ELR (cell line): ENCODE measurements around the gene ARHGAP22.

ENCODE experiments used
- DNase-seq: peaks from one replicate; pipeline ENCODE4 v3.0.0-alpha.2; 2015; ENCODE audit warnings: low read depth

The ARHGAP22 gene

DNA sequence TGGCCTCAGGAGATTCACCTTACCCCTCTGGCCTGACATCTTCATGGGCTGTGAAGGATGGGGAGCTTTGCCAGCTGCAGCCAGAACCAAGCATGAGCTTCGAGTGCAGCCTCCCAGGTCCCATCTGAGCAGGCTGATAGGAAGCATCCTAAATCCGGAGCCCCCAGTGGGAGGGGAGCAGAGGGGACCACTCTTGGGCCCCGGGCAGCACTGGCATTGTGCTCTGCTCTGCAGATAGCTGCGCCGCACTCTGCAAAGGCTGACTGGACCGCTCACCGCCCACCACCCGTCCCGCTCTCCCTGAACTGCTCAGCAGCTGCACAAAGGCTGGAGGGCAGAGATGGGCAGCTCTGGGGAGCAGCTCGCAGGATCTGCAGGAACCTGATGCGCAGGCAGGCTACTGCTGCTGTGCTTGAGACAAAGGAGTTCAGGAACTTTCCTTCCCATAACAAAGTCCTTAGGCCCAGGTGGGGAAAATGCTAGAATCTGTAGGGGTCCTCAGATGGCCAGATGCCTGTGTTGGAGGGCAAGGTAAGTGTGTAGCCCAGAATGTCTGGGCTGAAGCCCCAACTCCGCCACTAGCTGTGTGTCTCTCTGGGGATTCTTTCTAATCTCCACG, 51.8 kb downstream of the ARHGAP22 start:
- no peak for DNase-seq

DNA sequence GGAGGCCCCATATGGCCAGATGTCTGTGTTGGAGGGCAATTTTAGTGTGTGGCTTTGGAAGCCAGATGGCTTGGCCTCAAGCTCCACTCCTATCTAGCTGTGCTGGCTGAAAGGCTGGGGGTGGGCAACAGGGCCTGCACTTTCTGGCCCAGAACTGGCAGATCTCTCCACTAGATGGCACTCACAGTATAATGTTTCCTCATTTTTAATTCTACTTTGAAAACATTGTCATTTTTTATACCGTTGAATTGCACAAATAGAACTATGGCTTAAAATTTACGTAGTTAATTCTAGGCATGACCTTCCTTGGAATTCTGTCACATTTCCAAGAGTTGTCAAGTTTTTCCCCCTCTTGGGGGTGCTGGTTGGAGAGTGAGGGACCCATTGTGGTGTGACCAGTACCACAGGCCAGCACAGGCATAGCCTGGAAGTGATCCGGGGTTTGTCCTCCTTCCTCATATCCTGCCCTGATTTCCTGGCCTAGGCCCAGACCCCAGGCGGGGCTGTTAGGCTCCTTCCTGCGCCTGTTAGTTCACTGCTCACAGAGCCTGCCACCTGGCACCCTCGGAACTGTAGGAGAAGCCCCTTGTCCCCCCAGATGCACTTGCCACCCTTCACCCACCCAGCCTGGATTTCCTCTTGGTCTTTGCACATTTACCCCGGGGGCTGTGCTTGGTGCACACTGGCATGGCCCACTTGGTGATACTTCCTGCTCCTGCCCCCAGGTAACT, 52.8 kb downstream of the ARHGAP22 start:
- peak; percentile 65 for DNase-seq

DNA sequence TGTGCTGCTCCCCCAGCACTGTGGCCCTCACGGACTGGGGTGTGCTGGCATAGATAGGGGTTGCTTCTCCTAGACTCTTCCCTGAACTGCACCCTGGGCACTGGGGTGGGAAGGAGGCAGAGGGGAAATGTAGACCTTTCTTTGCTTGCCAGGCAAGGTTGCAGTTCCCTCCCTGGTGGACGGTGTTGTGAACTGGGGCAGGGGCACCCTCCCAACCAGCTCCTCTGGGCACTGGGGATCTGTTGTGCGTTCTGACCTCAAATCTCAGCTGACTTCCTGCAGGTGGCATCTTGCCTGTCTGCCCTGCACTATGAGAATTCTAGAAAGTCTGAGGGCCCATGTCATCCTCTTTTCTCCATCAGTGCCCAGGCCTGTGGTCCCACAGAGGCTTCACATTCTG, 53.9 kb downstream of the ARHGAP22 start:
- DNase-seq = no peak

DNA sequence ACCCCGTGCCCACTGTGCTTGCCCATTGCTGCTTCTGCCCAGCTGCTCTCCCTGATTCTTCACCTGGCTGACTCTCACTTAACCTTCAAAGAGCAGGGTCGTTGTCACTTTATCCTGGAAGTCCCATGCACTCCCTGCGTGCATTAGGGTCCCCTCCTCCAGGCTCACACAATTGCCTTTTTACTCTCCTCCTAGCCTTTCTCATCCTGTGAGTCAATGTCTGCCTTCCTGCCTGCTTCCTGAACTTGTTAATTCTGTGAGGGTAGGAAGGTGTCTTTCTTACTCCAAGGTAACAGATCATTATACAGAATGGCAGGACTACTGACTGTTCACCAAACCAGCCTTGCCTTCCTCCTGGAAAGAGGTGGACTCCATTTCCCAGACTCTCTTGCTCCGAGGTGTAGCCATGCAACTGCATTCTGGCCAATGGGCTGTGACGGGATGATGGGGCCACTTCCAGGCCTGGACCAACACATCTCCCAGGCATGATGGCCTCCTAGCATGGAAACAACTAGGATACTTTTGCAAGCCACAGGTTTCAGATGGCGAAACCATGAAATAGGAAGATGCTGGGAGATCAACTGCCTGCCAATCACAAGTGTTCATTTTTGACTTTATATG, 54.7 kb downstream of the ARHGAP22 start:
- DNase-seq = no peak

DNA sequence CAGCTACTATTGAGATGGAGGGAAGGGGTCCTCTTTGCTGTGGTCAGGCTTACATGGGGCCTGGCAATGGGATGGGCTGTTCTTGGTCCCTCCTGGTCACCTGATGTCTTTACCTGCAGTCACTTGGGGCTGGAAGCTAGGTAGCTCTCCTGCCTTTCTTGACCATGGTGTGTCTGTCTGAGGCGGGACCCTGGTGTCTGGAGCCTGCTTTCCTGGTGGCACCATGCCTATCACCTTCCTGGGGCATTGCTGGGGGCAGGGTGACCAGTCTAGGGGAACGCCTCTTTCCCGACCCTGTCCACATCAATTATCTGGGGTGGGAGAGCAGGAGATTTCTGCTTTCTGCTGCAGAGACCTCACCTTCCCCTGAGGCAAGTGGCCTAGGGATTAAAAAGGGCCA, 55.6 kb downstream of the ARHGAP22 start:
- DNase-seq = no peak

DNA sequence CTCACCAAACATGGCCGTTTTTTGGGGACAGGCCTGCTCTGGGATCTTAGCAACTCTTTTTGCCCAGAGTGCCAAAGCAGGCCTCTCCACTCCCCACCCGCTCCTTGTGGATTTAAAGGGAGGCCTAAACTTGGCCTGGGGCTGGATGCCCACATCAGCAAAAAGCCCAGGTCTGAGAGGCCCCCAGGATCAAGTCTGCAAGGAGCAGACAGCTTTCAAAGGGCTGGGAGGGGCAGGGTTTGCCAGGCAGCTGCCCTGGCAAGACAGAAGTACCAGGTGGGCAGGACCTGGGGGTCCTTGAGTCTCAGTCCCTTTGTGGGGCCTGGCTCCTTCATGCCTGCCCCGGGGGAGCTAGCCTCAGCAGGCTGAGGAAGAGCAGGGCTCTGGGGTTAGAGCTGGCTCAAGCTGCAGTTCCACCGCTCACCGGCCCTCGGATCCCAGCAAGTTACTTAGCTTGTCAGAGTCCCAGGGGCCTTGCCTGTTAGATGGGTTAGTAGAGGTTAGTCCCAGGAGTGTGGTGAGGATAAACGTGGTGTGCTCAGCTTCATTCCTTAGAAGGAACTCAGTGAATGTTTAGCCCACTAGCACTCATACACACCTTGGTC, 56.2 kb downstream of the ARHGAP22 start:
- DNase-seq = no peak

DNA sequence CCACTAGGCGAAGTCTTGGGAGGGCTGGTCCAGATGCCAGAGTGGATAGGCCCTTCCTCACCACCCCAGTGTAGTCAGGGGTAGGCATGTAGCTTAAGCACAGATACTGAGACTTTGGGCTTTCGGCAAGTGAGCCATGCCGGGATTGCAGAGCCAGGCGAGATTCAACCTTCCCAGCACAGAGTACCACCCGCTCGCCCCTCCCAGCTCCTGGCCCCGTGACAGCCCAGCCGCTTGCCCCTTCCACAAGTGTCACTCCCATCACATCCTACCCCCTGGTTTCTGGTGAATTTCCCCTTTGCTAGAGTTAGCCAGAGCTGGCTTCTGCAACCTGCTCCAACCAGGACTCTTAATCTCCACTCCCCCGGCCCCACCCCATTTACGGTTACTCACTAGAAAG, 56.9 kb downstream of the ARHGAP22 start:
- no peak for DNase-seq

DNA sequence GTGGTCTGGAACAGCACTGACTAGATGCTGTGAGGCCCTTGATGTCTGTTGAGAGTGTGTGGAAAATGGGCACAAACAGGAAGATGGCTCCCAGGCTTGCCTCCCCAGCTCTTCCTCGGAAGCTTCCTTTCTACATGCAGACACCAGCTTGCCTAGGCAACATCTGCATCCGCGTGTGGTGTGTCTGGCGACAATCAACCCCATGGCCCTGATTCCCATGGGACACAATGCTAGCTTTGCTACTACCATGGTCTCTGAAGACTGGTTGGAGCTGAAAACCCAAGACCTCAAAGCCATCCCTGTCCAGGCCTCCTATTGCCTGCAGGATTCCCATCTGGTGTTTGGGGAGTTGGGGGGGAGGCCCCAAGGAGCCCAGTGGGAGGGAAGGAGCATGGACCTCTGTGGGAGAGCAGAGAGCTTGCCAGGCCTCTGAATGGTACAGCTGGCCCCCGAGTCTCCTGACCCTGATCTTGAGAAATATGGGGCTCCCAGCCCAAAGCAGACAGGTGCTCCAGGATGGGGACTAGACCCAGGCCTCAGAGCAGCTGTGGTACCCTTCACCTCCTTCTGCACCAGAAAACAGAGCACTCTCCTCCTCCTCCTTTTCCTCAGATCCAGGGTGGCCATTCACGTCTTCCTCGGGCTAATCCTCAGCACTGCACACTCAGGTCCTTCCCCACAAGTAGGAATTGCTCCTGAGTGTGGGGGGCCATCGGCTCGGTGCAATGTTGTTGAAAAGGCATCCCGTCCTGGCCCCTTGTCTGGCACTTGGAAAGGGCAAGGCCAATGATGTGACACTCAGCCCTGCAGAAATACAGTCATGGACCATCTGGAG, 57.6 kb downstream of the ARHGAP22 start:
- DNase-seq = no peak

DNA sequence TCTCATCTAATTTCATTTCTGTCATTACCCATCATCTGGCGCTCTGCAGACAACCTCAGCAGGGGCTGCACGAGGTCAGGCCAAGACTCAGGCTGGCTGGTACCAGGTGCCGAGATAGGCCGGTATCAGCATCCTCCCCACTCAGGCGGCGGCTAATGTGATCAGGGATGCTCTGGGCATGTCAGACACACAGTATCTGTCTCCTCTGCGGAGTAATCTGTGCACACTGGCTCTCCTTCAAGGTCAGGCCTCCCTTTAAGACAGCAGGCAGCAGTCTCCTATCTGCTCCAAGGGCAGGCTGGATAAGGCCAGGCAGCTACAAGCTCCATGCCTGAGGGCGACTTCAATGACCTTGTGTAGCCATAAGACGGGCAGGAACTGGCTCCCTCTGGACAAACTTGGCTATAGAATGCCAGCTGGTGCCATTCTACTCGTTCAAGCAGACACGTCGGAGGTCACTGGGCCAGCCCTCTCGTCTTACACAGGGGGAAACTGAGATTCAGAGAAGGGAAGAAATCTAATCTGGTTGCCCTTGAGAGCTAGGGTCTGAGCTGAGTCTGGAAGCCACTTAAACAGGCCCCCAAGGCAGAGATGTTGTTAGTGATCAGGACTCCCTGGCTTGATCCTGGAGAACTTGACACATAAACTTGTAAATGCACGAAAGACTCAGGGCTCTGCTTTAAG, 59.3 kb downstream of the ARHGAP22 start:
- no peak for DNase-seq

DNA sequence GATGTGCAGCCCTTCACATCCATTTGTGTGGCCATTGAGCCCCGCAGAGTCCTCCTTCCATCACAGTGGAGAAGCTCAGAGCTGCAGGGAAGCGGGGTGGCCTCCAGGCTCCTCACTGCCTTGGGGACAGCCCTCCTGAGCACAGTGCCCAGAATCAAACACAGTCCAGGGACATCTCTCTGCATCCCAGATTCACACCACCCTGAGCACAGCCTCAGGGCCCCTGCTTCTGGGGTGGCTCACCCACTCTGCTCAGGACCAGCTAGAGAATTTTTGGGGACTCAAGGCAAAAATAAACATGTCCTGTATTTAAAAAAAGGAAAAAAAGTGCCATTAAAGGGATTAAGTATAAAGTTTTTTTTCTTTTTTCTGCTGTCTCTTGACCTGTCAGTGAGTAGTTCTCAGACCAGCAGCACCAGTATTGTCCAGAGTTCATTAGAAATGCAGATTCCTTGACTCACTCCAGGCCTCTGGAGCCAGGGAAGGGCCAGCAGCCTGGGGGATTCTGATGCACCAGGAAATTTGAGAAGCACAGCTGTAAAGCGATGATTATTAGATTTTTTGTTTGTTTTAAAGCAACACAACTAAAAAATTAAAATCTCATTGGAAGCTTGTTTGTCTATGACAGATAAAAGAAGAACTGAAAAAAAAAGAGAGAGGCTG, 61.6 kb downstream of the ARHGAP22 start:
- DNase-seq = no peak

DNA sequence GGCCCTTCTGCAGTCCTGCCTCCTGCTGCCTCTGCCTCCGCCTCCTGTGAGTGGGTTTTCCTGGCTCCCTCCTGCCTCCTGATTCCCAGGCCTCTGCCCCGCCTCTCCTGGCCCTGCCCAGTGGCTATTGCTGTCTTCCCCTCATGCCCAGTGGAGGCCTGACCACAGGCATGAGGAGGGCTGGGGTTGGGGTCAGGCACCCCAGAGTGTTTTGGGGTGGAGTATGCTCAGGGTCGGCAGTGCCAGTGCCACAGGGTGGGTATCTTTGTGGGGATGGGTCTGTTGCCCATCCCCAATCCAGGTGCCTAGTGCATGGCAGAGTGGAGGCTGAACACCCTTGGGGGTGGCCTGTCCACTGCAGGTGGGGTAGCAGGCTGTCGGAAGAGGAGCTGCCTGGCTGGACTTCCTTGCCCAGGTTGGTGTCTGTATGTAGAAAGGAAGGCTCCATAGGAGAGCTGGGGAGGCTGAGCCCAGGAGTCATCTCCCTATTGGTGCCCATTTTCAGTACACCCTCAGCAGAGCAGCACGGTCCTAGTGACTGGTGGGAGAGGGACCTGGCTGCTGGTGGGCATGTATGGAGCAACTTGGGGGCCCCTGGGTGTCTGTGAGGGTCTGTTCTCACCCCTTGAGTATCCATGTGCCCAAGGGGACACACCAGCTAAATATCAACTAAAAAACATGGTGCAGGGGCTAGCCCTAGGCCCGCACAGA, 62.2 kb downstream of the ARHGAP22 start:
- DNase-seq = no peak

DNA sequence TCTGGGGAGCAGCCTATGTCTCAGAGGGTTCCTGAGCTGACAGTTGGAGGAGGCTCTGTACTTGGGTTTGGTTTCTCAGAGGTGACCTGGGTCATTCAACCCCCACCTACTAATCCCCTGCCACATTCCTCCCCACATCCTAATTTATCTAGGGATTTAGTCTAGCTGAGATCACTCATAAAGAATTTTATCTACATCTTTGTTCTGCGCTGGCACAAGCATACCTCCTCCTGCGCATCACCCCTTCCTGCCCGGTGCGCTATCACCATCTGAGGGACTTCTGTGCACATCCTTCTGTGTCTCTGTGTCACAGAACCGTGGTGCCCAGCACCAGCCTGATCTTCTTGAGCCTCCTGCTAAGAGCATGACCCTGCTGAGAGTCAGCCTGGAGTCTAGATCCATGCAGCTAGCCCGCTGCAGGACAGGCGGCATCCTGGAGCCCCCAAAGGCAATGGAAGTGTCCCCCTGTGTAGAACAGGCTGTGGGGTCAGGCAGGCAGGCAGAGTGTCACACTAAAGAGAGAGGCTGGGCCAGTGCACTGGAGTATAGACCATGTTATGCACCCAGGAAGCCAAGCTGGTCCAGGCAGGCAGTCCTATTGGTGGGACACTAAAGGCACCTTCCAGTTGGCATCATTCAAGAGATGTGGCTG, 63.6 kb downstream of the ARHGAP22 start:
- DNase-seq = peak; percentile 16

DNA sequence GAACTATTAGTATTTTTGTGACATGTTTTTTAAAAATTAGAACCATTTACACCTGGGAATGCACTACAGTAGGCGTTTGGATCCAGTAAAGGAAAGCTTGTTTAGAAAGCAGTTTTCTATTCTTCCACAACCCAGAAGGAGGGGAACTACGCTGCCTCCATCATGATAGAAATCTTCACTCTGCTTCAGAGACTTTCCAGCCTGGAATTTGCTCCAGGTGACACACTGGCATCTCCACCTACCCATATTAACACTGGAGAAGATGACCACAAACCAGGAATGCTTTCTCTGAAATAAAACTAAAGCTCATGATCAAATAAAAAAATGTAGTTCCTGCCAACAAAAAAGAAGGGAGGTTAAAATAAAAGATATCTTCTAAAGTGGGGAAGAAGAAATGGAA, 66.3 kb downstream of the ARHGAP22 start:
- no peak for DNase-seq

DNA sequence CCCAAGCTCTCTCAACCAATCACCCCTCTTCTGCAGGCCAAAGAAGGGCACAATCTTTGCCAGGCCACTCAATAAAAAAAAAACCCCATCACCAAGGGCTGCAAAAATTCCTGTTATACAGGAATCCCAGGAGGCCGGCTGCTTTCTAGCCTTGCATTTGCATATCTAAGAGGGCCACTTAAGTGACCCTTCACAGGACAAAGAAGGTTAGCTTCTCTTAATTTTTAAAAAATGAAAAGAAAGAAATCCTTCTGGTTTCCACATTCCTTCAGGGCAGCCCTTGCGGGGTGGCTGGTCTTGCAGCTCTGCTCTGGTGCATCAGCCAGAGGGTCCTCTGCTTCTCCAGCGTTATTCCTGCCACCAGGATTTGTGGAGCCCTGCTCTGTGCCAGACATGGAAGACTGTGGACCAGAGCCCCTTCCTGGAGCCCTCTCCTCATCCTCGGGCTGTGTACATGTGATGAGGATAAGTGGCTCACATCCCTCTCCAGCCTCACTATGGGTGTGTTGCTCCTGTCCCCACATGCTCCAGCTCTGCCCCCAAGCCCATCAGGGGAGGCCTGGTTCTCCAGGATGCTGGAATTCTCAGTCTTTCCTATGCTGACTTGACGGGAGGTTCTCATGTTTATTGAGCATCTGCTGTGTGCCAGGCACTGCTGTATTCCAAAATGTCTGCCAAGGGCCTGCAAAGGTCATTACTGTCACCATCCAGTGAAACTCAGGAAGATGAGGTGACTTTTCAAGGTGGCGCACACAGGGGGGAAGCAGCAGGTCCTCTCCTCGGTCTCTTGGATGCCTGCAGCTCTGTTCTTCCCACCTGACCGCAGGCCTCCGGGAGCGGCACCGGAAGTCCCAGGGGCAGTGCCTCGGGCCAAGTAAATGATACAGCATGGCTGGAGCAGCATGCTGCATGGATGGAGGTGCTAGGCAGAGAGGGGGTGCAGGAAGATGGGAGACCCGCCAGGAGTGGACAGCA, 67.7 kb downstream of the ARHGAP22 start:
- no peak for DNase-seq

DNA sequence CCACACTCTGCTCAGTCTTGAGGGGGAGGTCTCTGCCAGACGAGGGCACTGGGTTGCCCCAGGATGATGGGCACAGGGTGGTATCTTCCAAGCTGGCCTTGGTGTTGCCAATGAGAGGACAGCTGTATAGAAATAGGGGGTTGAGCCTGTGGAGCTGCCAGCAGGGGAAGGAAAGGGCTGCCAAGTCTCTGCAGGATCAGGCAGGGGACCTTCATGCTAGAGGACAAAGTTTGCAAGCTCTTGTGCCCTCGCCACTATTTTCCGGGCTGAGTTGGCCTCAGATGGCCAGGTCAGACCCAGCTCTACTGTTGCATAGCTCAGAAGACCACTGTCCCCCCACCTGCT, 68.7 kb downstream of the ARHGAP22 start:
- DNase-seq = no peak

DNA sequence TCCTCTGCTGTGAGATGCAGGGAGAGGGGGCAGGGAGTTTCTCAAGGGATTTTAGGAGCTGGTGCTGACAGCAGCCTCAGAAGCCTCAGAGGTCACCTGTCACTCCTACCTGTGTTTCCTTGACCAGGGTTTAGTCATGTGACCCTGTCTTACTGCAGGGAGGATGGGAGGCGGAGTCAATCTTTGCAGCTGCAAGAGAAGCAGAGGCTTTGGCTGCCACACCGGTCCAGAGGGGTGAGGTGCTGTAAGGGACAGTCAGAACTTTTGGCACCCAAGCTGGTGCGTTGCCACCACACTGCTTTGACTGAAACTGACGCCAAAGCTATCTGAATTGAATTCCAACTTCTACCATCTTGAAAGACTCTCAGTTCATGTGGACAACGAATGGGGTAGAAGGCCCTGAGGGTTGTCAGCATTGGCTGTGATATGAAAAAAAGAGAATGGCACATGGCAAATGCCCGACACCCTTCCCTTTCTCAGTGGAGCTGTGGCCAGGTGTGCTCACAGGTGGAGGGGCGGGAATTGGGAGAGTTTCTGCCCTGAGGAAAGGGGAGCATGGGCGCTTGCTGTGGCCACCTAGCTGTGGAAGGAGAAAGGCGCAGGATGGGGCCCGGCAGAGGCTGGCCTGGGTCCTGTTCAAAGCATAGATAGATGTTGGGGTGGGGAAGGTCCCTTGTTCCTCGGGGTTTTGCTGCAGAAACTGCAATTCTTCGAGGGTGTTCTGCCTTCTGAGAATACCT, 69.3 kb downstream of the ARHGAP22 start:
- DNase-seq = no peak

DNA sequence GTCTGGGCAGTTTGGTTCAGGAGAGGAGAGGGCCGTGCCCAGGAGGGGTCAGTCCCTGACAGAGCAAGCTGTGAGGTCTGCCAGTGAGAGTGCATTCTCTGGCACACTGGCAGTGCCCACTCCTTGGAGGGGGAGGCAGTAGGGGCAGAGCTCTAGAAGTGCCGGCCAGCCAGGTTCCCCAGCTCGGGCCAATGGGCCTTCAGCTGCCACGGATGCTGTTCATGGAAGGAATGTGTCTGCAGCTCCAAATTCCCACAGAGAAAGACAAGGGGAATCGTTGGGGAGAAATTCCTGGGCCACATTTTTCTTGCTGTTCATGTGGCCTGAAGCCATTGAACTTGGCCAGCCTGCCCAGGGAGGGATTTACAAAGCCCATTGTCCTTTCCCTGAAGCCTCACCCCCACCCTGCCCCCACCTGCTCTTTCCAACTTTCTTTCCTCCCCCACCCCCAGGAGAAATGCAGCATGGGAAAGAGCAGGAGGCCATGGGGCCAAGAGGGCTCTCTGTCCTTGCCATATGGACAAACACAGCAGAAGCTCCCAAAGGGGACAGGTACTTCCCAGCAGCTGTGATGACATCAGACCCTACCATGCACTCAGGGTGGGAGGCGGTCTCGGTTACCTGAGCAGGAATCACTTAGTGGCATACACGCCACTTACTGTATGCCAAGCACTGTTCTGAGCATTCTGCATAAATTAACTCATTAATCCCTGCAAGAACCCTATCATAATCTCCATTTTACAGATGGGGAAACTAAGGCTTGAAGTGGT, 70.7 kb downstream of the ARHGAP22 start:
- DNase-seq = no peak
